ENCODE results near the gene AK9.

The AK9 gene

DNA sequence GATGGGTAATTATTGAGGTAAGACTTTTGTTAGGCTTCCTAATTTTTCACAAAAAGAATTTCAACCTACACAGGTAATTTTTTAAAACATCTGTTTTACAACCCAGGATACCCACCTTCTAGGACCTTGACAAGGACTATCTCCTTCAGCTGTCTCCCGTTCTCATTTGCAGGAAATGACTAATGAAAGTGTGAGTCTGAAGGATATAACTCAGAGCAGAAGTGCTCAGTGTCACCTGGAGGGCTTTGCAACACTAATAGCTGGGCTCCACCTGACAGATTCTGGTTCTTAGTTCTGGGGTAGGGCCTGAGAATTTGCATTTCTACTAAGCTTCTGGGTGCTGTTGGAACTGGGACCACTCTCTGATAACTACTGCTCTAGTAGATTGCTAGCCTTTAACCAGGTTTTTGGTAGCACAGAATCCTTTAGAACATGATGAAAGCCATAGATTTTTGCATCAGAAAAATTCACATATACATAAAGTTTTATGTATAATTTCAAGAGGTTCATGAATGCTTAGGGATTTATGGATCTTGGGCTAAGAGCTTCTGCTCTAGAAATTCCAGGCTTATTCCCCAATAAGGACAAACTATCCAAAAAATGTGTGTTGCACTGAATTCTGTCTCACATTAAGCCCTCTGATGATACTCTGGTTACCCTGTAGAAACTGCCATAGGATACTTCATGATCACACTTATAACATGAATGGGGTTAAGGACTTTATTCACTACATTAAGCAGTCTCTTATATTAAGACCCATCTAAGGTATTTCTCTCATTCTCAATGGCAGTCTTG, 30.3 kb downstream of the AK9 start:
- TF ChIP-seq, protein P1, sequence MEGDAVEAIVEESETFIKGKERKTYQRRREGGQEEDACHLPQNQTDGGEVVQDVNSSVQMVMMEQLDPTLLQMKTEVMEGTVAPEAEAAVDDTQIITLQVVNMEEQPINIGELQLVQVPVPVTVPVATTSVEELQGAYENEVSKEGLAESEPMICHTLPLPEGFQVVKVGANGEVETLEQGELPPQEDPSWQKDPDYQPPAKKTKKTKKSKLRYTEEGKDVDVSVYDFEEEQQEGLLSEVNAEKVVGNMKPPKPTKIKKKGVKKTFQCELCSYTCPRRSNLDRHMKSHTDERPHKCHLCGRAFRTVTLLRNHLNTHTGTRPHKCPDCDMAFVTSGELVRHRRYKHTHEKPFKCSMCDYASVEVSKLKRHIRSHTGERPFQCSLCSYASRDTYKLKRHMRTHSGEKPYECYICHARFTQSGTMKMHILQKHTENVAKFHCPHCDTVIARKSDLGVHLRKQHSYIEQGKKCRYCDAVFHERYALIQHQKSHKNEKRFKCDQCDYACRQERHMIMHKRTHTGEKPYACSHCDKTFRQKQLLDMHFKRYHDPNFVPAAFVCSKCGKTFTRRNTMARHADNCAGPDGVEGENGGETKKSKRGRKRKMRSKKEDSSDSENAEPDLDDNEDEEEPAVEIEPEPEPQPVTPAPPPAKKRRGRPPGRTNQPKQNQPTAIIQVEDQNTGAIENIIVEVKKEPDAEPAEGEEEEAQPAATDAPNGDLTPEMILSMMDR (IDR thresholded peaks at IDR 0.05; ENCODE audit: extremely low read depth, missing control alignments): no peak
- no peak for DNase-seq (ENCODE audit: low spot score)

- no peak for DNase-seq (ENCODE audit: low spot score)
- TF ChIP-seq, protein P1 (IDR thresholded peaks at IDR 0.05; ENCODE audit: extremely low read depth, missing control alignments): no peak
These were observed 35.2 kb downstream of the AK9 start for GRCh38 chr6:109655761-109656262.

GRCh38 chr6:109653264-109653663, 37.7 kb downstream of the AK9 start:
- TF ChIP-seq, protein P1 (IDR thresholded peaks at IDR 0.05; ENCODE audit: extremely low read depth, missing control alignments): no peak
- no peak for DNase-seq (ENCODE audit: low spot score)

DNA sequence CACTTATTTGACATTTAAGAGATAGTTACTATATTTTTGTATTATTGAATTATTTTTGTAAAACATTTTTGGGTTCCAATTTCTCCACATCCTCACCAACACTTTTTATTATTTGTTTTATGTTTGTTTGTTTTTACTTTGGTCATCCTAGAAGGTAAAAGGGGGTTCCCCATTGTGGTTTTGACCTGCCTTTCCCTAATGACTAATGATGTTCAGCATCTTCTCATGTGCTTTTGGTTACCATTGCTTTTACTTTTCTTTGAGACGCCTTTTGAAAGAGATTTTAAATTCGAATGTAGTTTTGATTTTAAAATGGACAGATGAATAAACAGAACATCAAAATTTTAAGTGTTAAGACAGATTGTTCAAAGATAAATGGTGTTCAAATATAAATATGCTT, 46.9 kb downstream of the AK9 start:
- no peak for DNase-seq (ENCODE audit: low spot score)
- TF ChIP-seq, protein P1 (IDR thresholded peaks at IDR 0.05; ENCODE audit: extremely low read depth, missing control alignments): no peak

GRCh38 chr6:109632405-109632804, 58.6 kb downstream of the AK9 start:
- TF ChIP-seq, protein P1 (IDR thresholded peaks at IDR 0.05; ENCODE audit: extremely low read depth, missing control alignments): no peak

GRCh38 chr6:109631403-109631802, 59.6 kb downstream of the AK9 start:
- no peak for DNase-seq (ENCODE audit: low spot score)
- TF ChIP-seq, protein P1 (IDR thresholded peaks at IDR 0.05; ENCODE audit: extremely low read depth, missing control alignments): no peak

More at GRCh38 chr6:109632405-109632804, 58.6 kb downstream of the AK9 start:
- no peak for DNase-seq (ENCODE audit: low spot score)

- no peak for DNase-seq (ENCODE audit: low spot score)
- TF ChIP-seq, protein P1 (IDR thresholded peaks at IDR 0.05; ENCODE audit: extremely low read depth, missing control alignments): no peak
These were observed 62.6 kb downstream of the AK9 start for GRCh38 chr6:109628158-109629000.
